ENCODE data around the gene CAMK4.

- TF ChIP-seq FOXM1 (IDR thresholded peaks at IDR 0.05; ENCODE audit: borderline replicate concordance) (no peak), SP1 (IDR thresholded peaks at IDR 0.05) (no peak), BHLHE40 (IDR thresholded peaks at IDR 0.05; ENCODE audit: borderline replicate concordance) (no peak), ZNF384 (IDR thresholded peaks at IDR 0.05) (no peak), L3MBTL2 (conservative IDR thresholded peaks at IDR 0.05) (no peak), PKNOX1 (IDR thresholded peaks at IDR 0.05) (no peak), ARNT (IDR thresholded peaks at IDR 0.05) (no peak), LEF1 (IDR thresholded peaks at IDR 0.05; ENCODE audit: borderline replicate concordance) (no peak), HDGF (IDR thresholded peaks at IDR 0.05; ENCODE audit: borderline replicate concordance) (no peak), FOXA1 (IDR thresholded peaks at IDR 0.05) (no peak), FOXK2 (IDR thresholded peaks at IDR 0.05) (no peak), SUZ12 (IDR thresholded peaks at IDR 0.05) (no peak), NFRKB (IDR thresholded peaks at IDR 0.05) (no peak)
Measured at GRCh38 chr5:111226556-111226955, 2.4 kb downstream of the CAMK4 start.

All from HEK293T (cell line).